Measurements from ENCODE around the gene WDR33.

The WDR33 gene

DNA sequence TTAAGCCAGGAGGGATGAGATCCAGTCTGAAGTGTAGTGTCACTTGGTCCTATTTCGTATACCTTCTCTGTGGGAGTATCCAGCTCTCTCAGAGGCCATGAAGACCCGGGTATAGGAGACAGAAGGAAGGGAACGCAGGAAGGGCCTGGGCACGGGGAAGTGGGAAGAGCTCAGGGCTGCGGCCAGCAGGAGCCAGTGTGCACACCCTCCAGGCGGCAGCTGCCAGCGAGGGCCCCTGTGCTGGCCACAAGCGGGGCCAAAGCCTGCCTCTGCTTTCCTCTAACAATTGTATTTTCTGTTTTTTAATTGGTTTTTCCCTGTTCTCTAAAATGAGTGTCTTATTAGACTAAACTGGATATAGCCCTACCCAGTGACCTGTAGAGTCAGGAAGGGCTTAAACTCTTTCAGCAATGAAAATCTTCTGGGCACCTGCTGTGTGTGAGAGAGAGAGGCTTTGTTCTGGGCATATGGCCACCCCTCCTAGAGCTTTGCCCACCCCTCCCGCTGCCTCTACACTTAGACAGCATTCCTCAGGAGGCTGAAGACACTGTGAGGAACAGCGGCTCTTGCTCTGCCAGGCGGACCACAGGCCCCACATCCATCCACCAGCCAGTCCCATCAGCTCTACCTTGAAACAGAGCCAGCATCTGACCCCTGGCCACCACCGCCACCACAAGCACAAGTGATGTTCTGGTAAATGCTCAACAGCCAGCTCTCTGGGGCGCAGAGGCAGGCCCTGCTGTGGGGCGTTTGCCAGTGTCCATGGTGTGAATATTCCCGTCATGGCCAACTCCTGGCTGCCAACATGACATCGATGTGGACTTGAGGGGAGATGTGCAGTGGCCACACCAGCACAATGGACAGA is 155.5 kb downstream of the WDR33 start:
- TF ChIP-seq, protein P1, sequence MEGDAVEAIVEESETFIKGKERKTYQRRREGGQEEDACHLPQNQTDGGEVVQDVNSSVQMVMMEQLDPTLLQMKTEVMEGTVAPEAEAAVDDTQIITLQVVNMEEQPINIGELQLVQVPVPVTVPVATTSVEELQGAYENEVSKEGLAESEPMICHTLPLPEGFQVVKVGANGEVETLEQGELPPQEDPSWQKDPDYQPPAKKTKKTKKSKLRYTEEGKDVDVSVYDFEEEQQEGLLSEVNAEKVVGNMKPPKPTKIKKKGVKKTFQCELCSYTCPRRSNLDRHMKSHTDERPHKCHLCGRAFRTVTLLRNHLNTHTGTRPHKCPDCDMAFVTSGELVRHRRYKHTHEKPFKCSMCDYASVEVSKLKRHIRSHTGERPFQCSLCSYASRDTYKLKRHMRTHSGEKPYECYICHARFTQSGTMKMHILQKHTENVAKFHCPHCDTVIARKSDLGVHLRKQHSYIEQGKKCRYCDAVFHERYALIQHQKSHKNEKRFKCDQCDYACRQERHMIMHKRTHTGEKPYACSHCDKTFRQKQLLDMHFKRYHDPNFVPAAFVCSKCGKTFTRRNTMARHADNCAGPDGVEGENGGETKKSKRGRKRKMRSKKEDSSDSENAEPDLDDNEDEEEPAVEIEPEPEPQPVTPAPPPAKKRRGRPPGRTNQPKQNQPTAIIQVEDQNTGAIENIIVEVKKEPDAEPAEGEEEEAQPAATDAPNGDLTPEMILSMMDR (IDR thresholded peaks at IDR 0.05; ENCODE audit: control extremely low read depth, extremely low read depth, low read depth, missing control alignments), result no peak
- CTCF ChIA-PET, result interaction anchor here (1.0 to 1.1 kb wide), 2 partner anchors 15 to 64 kb away, joined by 3 to 5 read pairs; no protein-coding TSS in a partner anchor
- no peak for DNase-seq (ENCODE audit: extremely low spot score)
- POLR2A ChIA-PET, result no interaction called here

DNA sequence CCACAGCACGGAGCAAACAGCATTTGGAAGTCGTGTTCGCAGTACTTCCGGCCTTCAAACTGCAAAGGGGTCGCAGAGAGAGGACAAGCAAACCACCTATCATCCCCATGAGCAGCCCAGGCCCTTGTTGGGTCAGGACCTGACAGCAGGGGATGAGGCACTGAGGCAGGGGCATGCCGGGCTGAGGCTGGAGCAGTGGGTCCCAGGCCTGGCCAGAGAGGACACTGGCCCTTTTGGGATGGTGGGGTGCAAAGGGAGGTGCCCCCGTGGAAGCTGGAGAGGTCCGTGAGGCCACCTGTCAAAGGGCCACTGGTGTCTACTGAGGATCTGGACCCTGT is 156.2 kb downstream of the WDR33 start:
- CTCF ChIA-PET, result interaction anchor here (0.8 to 2.9 kb wide), 3 partner anchors 15 to 457 kb away, joined by 3 to 27 read pairs (median 3); no protein-coding TSS in a partner anchor
- POLR2A ChIA-PET, result no interaction called here
- TF ChIP-seq, protein P1 (IDR thresholded peaks at IDR 0.05; ENCODE audit: control extremely low read depth, extremely low read depth, low read depth, missing control alignments), result no peak
- no peak for DNase-seq (ENCODE audit: extremely low spot score)

DNA sequence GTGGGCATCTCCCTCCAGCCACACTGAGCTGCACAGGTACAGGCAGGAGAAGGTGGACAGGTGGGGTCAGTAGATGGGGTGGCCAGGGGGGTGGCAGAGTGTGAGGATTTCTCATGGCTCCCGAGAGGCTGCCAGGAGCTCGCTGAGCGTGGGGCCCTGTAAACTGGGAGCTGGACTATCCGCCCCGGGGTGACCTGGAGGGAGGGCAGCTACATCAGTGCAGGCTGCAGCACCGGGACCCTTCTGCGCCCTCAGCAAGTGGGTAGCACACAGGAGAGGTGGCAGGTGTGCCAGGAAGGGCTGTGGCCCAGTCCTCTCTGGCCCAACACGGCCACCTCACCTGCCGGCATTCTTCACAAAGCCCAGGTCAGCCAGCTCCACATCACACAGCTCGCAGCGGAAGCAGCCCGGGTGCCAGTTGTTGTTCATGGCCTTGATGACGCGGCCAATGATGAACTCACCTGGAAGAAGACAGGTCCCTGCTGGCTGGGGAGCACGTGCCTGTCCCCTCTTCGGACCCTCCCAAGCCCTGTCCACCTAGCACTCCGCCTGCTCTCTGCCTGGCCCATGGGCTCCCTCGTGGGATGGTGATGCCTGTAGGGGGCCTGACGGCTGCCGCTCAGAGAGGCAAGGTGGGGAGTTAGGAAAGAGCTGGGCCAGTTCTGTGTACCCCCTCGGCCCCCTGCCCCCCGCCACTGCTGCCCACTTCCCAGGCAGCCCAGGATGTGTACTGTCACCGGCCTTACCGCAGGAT is 156.7 kb downstream of the WDR33 start:
- ChIA-PET CTCF (interaction anchor here (0.8 to 2.9 kb wide), 4 partner anchors 14 to 457 kb away, joined by 3 to 27 read pairs (median 8); no protein-coding TSS in a partner anchor), POLR2A (interaction anchor here (0.5 kb wide), 1 partner anchor 104 kb away, joined by 9 read pairs; no protein-coding TSS in a partner anchor)
- TF ChIP-seq, protein P1 (IDR thresholded peaks at IDR 0.05; ENCODE audit: control extremely low read depth, extremely low read depth, low read depth, missing control alignments), result no peak
- DNase-seq (ENCODE audit: extremely low spot score), result no peak

DNA sequence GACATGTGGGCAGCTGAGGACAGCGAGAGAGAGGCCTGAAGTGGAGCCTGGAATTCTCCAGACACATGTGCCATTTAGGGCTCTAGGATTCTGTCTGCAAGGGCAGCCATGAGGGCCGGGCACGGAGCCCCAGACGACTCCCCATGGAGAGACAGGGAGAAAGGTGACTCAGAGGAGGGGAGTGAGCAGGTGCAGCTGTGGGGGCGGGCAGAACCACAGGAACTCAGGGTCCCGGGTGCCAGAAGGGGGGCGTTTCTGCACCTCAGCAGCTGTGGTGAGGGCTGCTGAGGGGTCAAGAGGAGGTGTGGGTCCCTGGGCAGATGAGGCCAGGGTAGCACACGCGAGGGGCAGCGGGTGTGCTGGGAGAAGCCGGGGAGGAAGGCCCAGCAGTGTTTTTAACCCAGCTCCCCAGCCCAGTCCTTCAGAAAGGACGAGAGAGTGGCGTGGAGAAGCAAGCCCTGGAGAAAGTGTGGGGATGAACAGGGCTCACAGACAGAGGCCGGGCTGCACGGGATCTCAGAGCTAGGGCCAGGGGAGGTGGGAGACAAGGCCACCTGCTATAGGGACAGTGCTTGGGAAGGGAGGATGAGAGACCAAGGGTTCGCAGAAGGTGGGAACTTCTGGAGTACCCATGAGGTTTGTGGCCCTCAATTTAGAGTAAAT is 157.4 kb downstream of the WDR33 start:
- TF ChIP-seq, protein P1 (IDR thresholded peaks at IDR 0.05; ENCODE audit: control extremely low read depth, extremely low read depth, low read depth, missing control alignments), result no peak
- CTCF ChIA-PET, result interaction anchor here (1.7 to 2.9 kb wide), 3 partner anchors 14 to 457 kb away, joined by 4 to 27 read pairs (median 12); no protein-coding TSS in a partner anchor
- POLR2A ChIA-PET, result interaction anchor here (0.5 kb wide), 1 partner anchor 103 kb away, joined by 9 read pairs; no protein-coding TSS in a partner anchor
- DNase-seq (ENCODE audit: extremely low spot score), result no peak

DNA sequence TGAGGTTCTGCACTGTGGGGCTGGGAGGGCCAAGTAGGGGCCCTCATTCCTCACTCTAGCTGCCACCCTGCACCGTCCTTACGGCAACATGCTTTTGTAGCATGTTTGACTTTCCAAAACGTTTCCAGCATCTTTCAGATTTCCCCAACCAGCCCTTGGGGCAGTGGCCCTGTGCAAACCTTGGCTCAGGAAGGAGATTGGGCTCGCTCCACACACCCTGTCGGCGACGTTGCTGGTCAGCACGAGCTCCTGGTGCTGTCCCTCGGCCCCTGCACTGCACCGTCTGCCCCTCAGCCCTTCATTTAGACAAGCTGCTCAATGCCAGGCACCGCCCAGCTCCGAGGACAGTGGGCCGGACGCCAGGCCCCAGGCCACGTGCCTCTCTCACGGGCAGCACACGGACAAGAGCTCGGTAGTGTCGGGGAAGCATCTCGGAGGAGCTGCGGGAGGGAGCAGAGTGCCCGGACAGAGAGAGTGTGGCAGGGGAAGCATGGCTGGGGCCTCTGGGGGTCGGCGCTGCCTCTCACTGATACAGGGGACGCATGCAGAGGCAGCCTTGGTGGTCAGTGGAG is 158.1 kb downstream of the WDR33 start:
- DNase-seq (ENCODE audit: extremely low spot score), result no peak
- TF ChIP-seq, protein P1 (IDR thresholded peaks at IDR 0.05; ENCODE audit: control extremely low read depth, extremely low read depth, low read depth, missing control alignments), result no peak
- CTCF ChIA-PET, result interaction anchor here (1.7 to 2.9 kb wide), 4 partner anchors 14 to 456 kb away, joined by 4 to 27 read pairs (median 8); no protein-coding TSS in a partner anchor
- POLR2A ChIA-PET, result interaction anchor here (0.5 kb wide), 1 partner anchor 102 kb away, joined by 4 read pairs; no protein-coding TSS in a partner anchor
